A549 (cell line): ENCODE results near the gene ZSCAN22. TPM values are rescaled to one million over a fixed set of nuclear protein-coding genes. Genes with fewer than 3 reads are reported as not detected.

Source experiments
- ATAC-seq, 2 experiments: fragments of 200-7000 bp in 1 of 2; fragments of >200 bp in 1 of 2; cut with Nextera tagmentation in 1 of 2; cut with Tn5 transposase in 1 of 2; 3 replicates each; pipeline versions ENCODE4 v1.8.0 to v1.9.1; 2018 to 2020; ENCODE audit warnings: mild to moderate bottlenecking in 1 of 2, moderate library complexity in 1 of 2
- CTCF ChIA-PET: fragments of 300-600 bp; sonication (Branson Sonifier 250); formaldehyde crosslinking; extraction: SDS; loops from one replicate; lab custom pipeline; 2021; ENCODE audit warnings: antibody characterized with exemption, inconsistent platforms; lab: Yijun Ruan, JAX
- POLR2A ChIA-PET: fragments of 350-600 bp; formaldehyde crosslinking; extraction: SDS; loops from one replicate; lab custom pipeline; 2021; ENCODE audit warnings: antibody characterized with exemption, inconsistent platforms; lab: Yijun Ruan, JAX
- DNase-seq, 2 experiments: peaks; one replicate each; pipeline versions ENCODE4 v3.0.0 to v3.0.0-alpha.2; 2011 to 2016; ENCODE audit warnings: low read depth in 1 of 2, low spot score in 1 of 2
- FAIRE-seq: peaks from 2 replicates; lab custom pipeline; 2011; peaks lifted over from hg19 to GRCh38; lab: Jason Lieb, UNC
- H3K27ac ChIP-seq, 2 experiments: fragments of >200 bp; sonication (Bioruptor Twin); formaldehyde crosslinking; 3 replicates each; pipeline ENCODE4 v1.5.1; 2016 to 2017
- H3K4me1 ChIP-seq: fragments of >200 bp; sonication (Bioruptor Twin); formaldehyde crosslinking; 3 replicates; pipeline ENCODE4 v1.6.1; 2016
- H3K4me2 ChIP-seq: fragments of >200 bp; sonication (Bioruptor Twin); formaldehyde crosslinking; 3 replicates; pipeline ENCODE4 v1.6.1; 2016
- H3K4me3 ChIP-seq: fragments of >200 bp; sonication (Bioruptor Twin); formaldehyde crosslinking; 3 replicates; pipeline ENCODE4 v1.5.1; 2016
- H3K9me3 ChIP-seq: fragments of >200 bp; sonication (Bioruptor Twin); formaldehyde crosslinking; 3 replicates; pipeline ENCODE4 v1.6.1; 2016
- BHLHE40 ChIP-seq: IDR thresholded peaks from 2 replicates; pipeline ENCODE4 v1.6.1; 2012; ENCODE audit warnings: low read depth, low read length, inconsistent platforms
- CBX2 ChIP-seq: fragments of 200-600 bp; sonication (generic); IDR thresholded peaks from 2 replicates; pipeline ENCODE4 v1.6.1; 2016; ENCODE audit warnings: low read depth, mild to moderate bottlenecking, borderline replicate concordance
- CEBPB ChIP-seq, 2 experiments: fragments of >200 bp in 1 of 2; sonication (Bioruptor Twin) in 1 of 2; formaldehyde crosslinking in 1 of 2; IDR thresholded peaks; 2 replicates each; pipeline ENCODE4 v1.6.1; 2012 to 2016
- FOSB ChIP-seq: fragments of 250-450 bp; sonication (Bioruptor Pico); IDR thresholded peaks from 2 replicates; pipeline ENCODE4 v1.5.0; 2020; ENCODE audit warnings: mild to moderate bottlenecking, moderate library complexity
- FOSL2 ChIP-seq, 2 experiments: fragments of 450-650 bp in 1 of 2; fragments of >200 bp in 1 of 2; sonication (Bioruptor Twin) in 1 of 2; formaldehyde crosslinking; IDR thresholded peaks; 2 replicates each; pipeline versions ENCODE4 v1.5.0 to v1.6.1; 2016 to 2020; ENCODE audit warnings: mild to moderate bottlenecking in 1 of 2, moderate library complexity in 1 of 2
- FOXS1 ChIP-seq: fragments of 250-450 bp; sonication (Bioruptor Pico); IDR thresholded peaks from 2 replicates; pipeline ENCODE4 v1.5.0; 2020; ENCODE audit warnings: mild to moderate bottlenecking, moderate library complexity
- HEYL ChIP-seq: fragments of 250-450 bp; sonication (Bioruptor Pico); IDR thresholded peaks from 2 replicates; pipeline ENCODE4 v1.8.0; 2021; ENCODE audit warnings: mild to moderate bottlenecking, moderate library complexity
- HOXB13 ChIP-seq: fragments of 250-450 bp; sonication (Bioruptor Pico); IDR thresholded peaks from 2 replicates; pipeline ENCODE4 v1.5.0; 2020; ENCODE audit warnings: low read depth, mild to moderate bottlenecking, moderate library complexity
- HOXB5 ChIP-seq: fragments of 250-450 bp; sonication (Bioruptor Pico); IDR thresholded peaks from 2 replicates; pipeline ENCODE4 v1.5.0; 2020; ENCODE audit warnings: mild to moderate bottlenecking, moderate library complexity
- MAFK ChIP-seq: fragments of 450-650 bp; IDR thresholded peaks from 2 replicates; pipeline ENCODE4 v1.6.1; 2014; ENCODE audit not compliant: partially characterized antibody
- POLR2A ChIP-seq: IDR thresholded peaks from 2 replicates; pipeline ENCODE4 v1.6.1; 2012; ENCODE audit warnings: mild to moderate bottlenecking, low read length
- RAD21 ChIP-seq, 2 experiments: fragments of >200 bp in 1 of 2; sonication (Bioruptor Twin) in 1 of 2; formaldehyde crosslinking in 1 of 2; IDR thresholded peaks in 1 of 2; conservative IDR thresholded peaks in 1 of 2; 2 replicates in 1 of 2; 3 replicates in 1 of 2; pipeline ENCODE4 v1.6.1; 2012 to 2018; ENCODE audit warnings: inconsistent platforms in 1 of 2
- RARB ChIP-seq: fragments of 250-450 bp; sonication (Bioruptor Pico); IDR thresholded peaks from 2 replicates; pipeline ENCODE4 v1.8.0; 2021; ENCODE audit warnings: mild to moderate bottlenecking, moderate library complexity
- RFX5 ChIP-seq: fragments of 450-650 bp; IDR thresholded peaks from 2 replicates; pipeline ENCODE4 v1.7.1; 2014; ENCODE audit warnings: antibody characterized with exemption, mild to moderate bottlenecking, moderate library complexity
- SREBF2 ChIP-seq: fragments of 450-650 bp; IDR thresholded peaks from 2 replicates; pipeline ENCODE4 v1.6.1; 2014; ENCODE audit warnings: mild to moderate bottlenecking, moderate library complexity
- ZC3H11A ChIP-seq: fragments of 450-650 bp; IDR thresholded peaks from 2 replicates; pipeline ENCODE4 v1.6.1; 2014; ENCODE audit warnings: antibody characterized with exemption, mild to moderate bottlenecking
- WGBS: methylation state at CpG from one replicate; pipeline ENCODE4 v1.1.6; 2017; ENCODE audit errors: missing lambda C conversion rate; 5-methylcytosine and 5-hydroxymethylcytosine counted together
- polyA plus RNA-seq, 4 experiments: library from polyadenylated mRNA; depleted of rRNA in 3 of 4; stranded (reverse); fragments of >200 nt; fragmentation: RNase III in 1 of 4; extraction: RNeasy Plus Mini Kit Qiagen cat#74134 plus additional on column Dnase treatment in 1 of 4; gene quantifications; 2 replicates in 3 of 4; 3 replicates in 1 of 4; pipeline ENCODE4 v1.2.3, GENCODE V29; 2011 to 2017
- TF ChIP-seq, protein P1 (sequence below): IDR thresholded peaks from 2 replicates; pipeline ENCODE4 v1.6.1; 2012; ENCODE audit warnings: low read depth, borderline replicate concordance
- TF ChIP-seq, protein P2 (sequence below): IDR thresholded peaks from 2 replicates; pipeline ENCODE4 v1.6.1; 2012
- TF ChIP-seq, protein P3 (sequence below): fragments of >200 bp; sonication (Bioruptor Twin); formaldehyde crosslinking; IDR thresholded peaks from 2 replicates; pipeline ENCODE4 v1.6.1; 2016
- TF ChIP-seq, protein P4 (sequence below): fragments of >200 bp; sonication (Bioruptor Twin); formaldehyde crosslinking; IDR thresholded peaks from 3 replicates; pipeline ENCODE4 v1.5.1; 2016
- TF ChIP-seq, protein P5 (sequence below): fragments of 450-650 bp; IDR thresholded peaks from 2 replicates; pipeline ENCODE4 v1.6.1; 2014; ENCODE audit warnings: antibody characterized with exemption

Gene ZSCAN22
- polyA plus RNA-seq, 2 of the 4 experiments (the other 2 are of a cell fraction), result 2.0 to 4.4 TPM

DNA sequence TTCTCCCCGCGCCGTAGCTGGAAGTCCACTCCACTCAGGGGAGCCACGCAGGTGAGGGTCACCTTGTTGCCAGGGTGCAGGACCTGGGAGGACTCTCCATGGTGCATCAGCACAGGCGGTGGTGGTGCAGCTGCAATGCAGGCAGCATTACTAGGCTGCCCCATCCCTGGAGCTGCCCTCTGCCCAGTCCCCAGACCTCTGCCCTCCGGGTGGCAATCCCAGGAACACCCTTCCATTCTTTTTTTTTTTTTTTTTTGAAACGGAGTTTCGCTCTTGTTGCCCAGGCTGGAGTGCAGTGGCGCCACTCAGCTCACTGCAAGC, 24.7 kb downstream of the ZSCAN22 start:
- H3K4me1 ChIP-seq, result 0 out of 3 replicates have a peak, but pooled peaks cover 8% of the 10 kb centered on the region
- no peak for ATAC-seq
- H3K27ac ChIP-seq, result no peak overlapping the region
- H3K9me3 ChIP-seq, result peaks cover 6% of the 10 kb centered on the region; the same call in 1 of the 3 replicates
- POLR2A ChIA-PET, result interaction anchor here (3.4 kb wide), 1 partner anchor 11 kb away, joined by 13 read pairs; the partner anchor contains the start of gene ZNF497
- TF ChIP-seq HOXB13 (CRISPR knock-in tag) (no peak), HEYL (CRISPR knock-in tag) (no peak), ZC3H11A (no peak), RARB (CRISPR knock-in tag) (no peak), CEBPB (IDR thresholded peaks at IDR 0.05) (no peak)
- TF ChIP-seq, protein P1, sequence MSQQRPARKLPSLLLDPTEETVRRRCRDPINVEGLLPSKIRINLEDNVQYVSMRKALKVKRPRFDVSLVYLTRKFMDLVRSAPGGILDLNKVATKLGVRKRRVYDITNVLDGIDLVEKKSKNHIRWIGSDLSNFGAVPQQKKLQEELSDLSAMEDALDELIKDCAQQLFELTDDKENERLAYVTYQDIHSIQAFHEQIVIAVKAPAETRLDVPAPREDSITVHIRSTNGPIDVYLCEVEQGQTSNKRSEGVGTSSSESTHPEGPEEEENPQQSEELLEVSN, result no peak
- TF ChIP-seq, protein P2, sequence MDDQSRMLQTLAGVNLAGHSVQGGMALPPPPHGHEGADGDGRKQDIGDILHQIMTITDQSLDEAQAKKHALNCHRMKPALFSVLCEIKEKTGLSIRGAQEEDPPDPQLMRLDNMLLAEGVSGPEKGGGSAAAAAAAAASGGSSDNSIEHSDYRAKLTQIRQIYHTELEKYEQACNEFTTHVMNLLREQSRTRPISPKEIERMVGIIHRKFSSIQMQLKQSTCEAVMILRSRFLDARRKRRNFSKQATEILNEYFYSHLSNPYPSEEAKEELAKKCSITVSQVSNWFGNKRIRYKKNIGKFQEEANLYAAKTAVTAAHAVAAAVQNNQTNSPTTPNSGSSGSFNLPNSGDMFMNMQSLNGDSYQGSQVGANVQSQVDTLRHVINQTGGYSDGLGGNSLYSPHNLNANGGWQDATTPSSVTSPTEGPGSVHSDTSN, result no peak
- TF ChIP-seq, protein P3, sequence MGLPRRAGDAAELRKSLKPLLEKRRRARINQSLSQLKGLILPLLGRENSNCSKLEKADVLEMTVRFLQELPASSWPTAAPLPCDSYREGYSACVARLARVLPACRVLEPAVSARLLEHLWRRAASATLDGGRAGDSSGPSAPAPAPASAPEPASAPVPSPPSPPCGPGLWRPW, result no peak
- TF ChIP-seq, all 56 proteins: peak for 0
- Histone ChIP-seq H3K4me3 (no peak overlapping the region), H3K4me2 (no peak overlapping the region)
- no peak for FAIRE-seq
- CTCF ChIA-PET, result no interaction called here
- WGBS, result 90% methylated on average over 9 of the region's 9 CpGs
- DNase-seq, result no peak

DNA sequence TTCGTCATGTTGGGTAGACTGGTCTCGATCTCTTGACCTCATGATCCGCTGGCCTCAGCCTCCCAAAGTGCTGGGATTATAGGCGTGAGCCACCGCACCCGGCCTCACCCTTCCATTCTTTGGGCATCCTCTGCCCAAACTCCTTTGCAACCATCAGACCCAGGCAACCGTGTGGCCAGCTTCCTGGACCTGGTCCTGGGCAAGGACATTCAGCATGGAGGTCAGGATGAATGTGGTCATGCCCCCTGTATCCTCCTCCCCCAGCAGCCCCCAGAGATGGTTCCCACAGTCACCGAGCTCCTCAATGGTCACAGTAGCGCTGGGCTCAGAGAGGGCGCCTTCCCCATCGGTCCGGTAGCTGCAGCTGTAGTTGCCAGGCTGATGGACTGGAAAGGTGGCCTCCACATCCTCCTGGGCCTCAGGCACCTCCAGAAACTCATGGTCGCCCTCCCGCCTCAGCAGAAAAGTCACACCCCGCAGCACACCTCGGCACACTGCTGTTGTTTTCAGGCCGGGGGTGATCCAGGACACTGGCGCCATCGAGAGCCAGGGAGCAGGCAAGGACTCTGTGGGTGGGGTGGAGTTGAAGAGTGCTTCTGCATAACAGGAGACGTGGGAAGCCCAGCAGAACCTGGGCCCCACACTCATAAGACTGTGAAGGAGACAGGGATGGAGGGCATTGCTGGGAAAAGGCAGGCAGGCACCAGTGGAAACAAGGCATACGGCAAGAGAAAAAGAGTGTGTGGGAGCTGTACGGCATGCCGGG, 25.4 kb downstream of the ZSCAN22 start:
- no peak overlapping the region for H3K27ac ChIP-seq
- no peak overlapping the region for H3K4me2 ChIP-seq
- no peak for FAIRE-seq
- no peak for DNase-seq
- ATAC-seq, result no peak
- ChIA-PET POLR2A (interaction anchor here (3.4 kb wide), 1 partner anchor 10 kb away, joined by 13 read pairs; the partner anchor contains the start of gene ZNF497), CTCF (interaction anchor here (1.0 kb wide), 1 partner anchor 10 kb away, joined by 3 read pairs; the partner anchor contains the start of gene ZNF497)
- H3K9me3 ChIP-seq, result peaks cover 4% of the 10 kb centered on the region; the same call in 1 of the 3 replicates
- H3K4me3 ChIP-seq, result no peak overlapping the region
- 0 out of 3 replicates have a peak, but pooled peaks cover 6% of the 10 kb centered on the region for H3K4me1 ChIP-seq
- WGBS, result 80% methylated on average over 23 of the region's 23 CpGs
- no peak for TF ChIP-seq MAFK
- TF ChIP-seq, protein P2, result no peak
- no peak for TF ChIP-seq FOXS1 (CRISPR knock-in tag)
- no peak for TF ChIP-seq SREBF2
- TF ChIP-seq CBX2, result no peak
- TF ChIP-seq FOSL2 (IDR thresholded peaks at IDR 0.05), result no peak
- no peak for TF ChIP-seq FOSL2 (CRISPR knock-in tag; IDR thresholded peaks at IDR 0.05)

DNA sequence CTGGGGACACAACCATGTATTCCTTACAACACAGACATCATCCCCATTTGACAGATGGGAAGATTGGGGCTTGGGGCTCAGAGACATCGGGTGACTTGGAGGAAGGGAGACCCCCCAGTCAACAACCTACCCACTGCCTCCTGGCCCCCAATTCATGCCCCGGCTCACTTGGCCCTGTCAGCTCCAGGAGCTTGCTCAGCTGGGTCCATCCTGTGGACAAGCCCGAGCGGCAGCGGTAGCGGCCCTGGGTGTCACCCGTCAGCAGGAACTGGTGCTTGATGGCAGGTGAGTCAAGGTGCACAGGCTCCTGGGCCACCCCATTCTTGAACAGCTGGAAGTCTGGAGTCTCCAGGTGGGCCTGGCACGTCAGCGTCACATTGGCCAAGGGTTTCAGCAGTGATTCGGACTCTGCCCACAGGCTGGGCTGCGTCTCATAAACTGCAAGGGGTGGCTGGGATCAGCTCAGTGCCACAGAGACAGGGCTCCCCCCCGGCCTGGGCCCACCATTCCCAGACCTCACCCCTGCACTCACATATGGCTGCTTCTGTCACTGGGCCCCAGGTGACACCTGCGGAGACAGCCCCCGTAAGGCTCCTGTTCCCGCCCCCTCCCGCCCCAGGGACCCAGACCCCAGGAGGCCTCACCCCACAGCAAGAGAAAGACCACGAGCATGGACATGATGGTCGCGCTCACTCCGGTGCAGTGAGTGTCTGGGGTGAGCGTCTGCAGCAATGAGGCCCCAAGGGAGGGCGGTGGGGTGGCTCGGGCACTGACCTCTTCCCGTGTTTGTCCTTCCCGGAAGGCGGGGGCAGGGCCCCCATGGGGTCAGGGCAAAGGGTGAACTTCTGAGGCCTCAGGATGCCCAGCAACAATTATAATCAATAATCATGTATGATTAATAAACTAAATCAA, 26.2 kb downstream of the ZSCAN22 start, which contains the start of gene A1BG:
Gene A1BG, minus strand, starts transcription at position 733 of the 912 bp plus-strand sequence. Its CDS starts 55 bp downstream, at position 678.
- no peak for FAIRE-seq
- Histone ChIP-seq H3K4me3 (no peak within 1 kb of the TSS), H3K27ac (no peak within 1 kb of the TSS)
- CTCF ChIA-PET, result interaction anchor here (1.0 kb wide), 1 partner anchor 9 kb away, joined by 3 read pairs; the partner anchor contains the start of gene ZNF497
- TF ChIP-seq, protein P4, sequence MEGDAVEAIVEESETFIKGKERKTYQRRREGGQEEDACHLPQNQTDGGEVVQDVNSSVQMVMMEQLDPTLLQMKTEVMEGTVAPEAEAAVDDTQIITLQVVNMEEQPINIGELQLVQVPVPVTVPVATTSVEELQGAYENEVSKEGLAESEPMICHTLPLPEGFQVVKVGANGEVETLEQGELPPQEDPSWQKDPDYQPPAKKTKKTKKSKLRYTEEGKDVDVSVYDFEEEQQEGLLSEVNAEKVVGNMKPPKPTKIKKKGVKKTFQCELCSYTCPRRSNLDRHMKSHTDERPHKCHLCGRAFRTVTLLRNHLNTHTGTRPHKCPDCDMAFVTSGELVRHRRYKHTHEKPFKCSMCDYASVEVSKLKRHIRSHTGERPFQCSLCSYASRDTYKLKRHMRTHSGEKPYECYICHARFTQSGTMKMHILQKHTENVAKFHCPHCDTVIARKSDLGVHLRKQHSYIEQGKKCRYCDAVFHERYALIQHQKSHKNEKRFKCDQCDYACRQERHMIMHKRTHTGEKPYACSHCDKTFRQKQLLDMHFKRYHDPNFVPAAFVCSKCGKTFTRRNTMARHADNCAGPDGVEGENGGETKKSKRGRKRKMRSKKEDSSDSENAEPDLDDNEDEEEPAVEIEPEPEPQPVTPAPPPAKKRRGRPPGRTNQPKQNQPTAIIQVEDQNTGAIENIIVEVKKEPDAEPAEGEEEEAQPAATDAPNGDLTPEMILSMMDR, result no peak
- no peak for TF ChIP-seq HOXB5 (CRISPR knock-in tag)
- TF ChIP-seq POLR2A, result no peak
- TF ChIP-seq BHLHE40, result no peak
- TF ChIP-seq RAD21 (conservative IDR thresholded peaks at IDR 0.05 in 1 of 2, IDR thresholded peaks at IDR 0.05 in 1 of 2), result no peak
- TF ChIP-seq FOSB (CRISPR knock-in tag), result no peak
- TF ChIP-seq RFX5, result no peak
- TF ChIP-seq, protein P5, sequence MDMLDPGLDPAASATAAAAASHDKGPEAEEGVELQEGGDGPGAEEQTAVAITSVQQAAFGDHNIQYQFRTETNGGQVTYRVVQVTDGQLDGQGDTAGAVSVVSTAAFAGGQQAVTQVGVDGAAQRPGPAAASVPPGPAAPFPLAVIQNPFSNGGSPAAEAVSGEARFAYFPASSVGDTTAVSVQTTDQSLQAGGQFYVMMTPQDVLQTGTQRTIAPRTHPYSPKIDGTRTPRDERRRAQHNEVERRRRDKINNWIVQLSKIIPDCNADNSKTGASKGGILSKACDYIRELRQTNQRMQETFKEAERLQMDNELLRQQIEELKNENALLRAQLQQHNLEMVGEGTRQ, result no peak
- TF ChIP-seq, all 56 proteins: peak for 0
- Histone ChIP-seq H3K9me3 (peaks cover 2% of the 10 kb centered on the region; the same call in 1 of the 3 replicates), H3K4me2 (no peak within 1 kb of the TSS), H3K4me1 (0 out of 3 replicates have a peak, but pooled peaks cover 4% of the 10 kb centered on the region)
- POLR2A ChIA-PET, result interaction anchor here (3.4 kb wide), 1 partner anchor 9 kb away, joined by 13 read pairs; the partner anchor contains the start of gene ZNF497
- 83% methylated on average over 15 of the region's 26 CpGs for whole genome bisulfite sequencing
- DNase-seq (no peak), ATAC-seq (no peak)
